HEK293 (cell line): Measurements from ENCODE around the gene ADGRD1.
"Not testable (repeated sequence)": the region's sequence is repeated elsewhere in the genome, so short reads cannot be mapped to it uniquely, and the experiment has no call there.

ENCODE experiments used
- REPIN1 ChIP-seq: fragments of 450-650 bp; formaldehyde crosslinking; IDR thresholded peaks from 2 replicates; pipeline ENCODE4 v1.5.1; 2017; ENCODE audit warnings: missing biosample characterization, missing genetic modification characterization, low read depth
- YY1 ChIP-seq: fragments of 450-650 bp; formaldehyde crosslinking; IDR thresholded peaks from 2 replicates; pipeline ENCODE4 v1.5.1; 2018; ENCODE audit warnings: missing biosample characterization, missing genetic modification characterization
- ZNF560 ChIP-seq: fragments of 450-650 bp; formaldehyde crosslinking; IDR thresholded peaks from 2 replicates; pipeline ENCODE4 v1.5.1; 2017; ENCODE audit warnings: missing biosample characterization, missing genetic modification characterization, borderline replicate concordance
- TF ChIP-seq, protein P1 (sequence below): fragments of 450-650 bp; formaldehyde crosslinking; IDR thresholded peaks from 2 replicates; pipeline ENCODE4 v1.5.1; 2016; ENCODE audit warnings: missing biosample characterization, missing genetic modification characterization

DNA sequence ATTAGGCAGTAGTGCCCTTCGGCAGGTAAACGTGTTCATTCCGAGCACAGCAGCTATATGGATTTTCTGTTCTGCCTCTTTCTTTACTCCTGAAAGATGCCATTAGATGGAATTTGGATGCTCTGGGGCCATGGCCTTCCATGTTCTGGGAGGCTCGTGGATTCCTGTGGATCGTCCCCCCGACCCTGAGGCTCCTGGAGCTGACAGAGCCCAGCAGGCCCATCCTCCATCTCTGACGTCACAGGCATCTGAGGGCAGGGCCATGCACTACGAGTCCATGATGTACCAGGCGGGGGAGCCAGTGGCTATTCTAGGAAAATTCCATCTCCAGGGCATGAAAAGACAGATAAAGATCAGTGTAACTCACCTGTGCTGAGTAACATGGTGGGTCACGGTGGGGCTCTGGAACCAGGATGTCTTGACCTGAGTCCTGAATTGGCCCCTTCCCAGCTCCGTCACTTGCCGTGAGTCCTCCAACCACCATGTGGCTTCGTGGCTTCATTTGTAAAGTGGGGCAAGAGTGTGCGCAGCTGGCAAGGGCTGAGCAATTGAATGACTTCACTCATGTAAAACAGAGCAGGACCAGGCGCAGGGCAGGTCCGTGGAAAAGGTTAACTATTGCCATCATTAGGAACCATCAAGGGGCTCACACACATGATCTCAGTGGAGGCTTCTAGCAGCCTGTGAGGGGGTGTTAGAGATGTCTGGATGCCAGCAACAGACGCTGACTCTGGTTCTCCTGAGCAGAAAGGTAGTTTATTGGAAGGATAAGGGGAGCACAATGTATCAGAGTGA is 115.4 kb downstream of the ADGRD1 start:
- TF ChIP-seq, protein P1, sequence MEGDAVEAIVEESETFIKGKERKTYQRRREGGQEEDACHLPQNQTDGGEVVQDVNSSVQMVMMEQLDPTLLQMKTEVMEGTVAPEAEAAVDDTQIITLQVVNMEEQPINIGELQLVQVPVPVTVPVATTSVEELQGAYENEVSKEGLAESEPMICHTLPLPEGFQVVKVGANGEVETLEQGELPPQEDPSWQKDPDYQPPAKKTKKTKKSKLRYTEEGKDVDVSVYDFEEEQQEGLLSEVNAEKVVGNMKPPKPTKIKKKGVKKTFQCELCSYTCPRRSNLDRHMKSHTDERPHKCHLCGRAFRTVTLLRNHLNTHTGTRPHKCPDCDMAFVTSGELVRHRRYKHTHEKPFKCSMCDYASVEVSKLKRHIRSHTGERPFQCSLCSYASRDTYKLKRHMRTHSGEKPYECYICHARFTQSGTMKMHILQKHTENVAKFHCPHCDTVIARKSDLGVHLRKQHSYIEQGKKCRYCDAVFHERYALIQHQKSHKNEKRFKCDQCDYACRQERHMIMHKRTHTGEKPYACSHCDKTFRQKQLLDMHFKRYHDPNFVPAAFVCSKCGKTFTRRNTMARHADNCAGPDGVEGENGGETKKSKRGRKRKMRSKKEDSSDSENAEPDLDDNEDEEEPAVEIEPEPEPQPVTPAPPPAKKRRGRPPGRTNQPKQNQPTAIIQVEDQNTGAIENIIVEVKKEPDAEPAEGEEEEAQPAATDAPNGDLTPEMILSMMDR (tag by site-specific recombination): not testable (repeated sequence)
- TF ChIP-seq YY1, REPIN1, ZNF560 (tag by site-specific recombination): not testable (repeated sequence)
